Thoracic aorta (tissue), 2 donors: ENCODE results near the gene CHEK2. TPM values are rescaled to one million over a fixed set of nuclear protein-coding genes. Genes with fewer than 3 reads are reported as not detected.

Source experiments
- ATAC-seq: fragments of 150-250 bp; one replicate; pipeline ENCODE4 v1.8.0; 2017; ENCODE audit warnings: low read depth; ENCODE audit not compliant: insufficient number of reproducible peaks, low FRiP score
- DNase-seq: peaks from one replicate; pipeline ENCODE4 v3.0.0-alpha.2; 2020; ENCODE audit warnings: low spot score
- H3K27ac ChIP-seq, 2 donors: fragments of 200-600 bp; sonication (generic); 1 replicate in 1 of 2; 2 replicates in 1 of 2; pipeline ENCODE4 v1.5.1; 2016; ENCODE audit warnings: mild to moderate bottlenecking in 2 of 2, moderate library complexity in 2 of 2
- H3K27me3 ChIP-seq: fragments of 200-600 bp; sonication (generic); replicated peaks from 2 replicates; pipeline ENCODE4 v1.6.0; 2016; ENCODE audit warnings: mild to moderate bottlenecking; ENCODE audit not compliant: insufficient read depth
- H3K36me3 ChIP-seq: fragments of 200-600 bp; sonication (generic); one replicate; pipeline ENCODE4 v1.5.1; 2016
- H3K4me1 ChIP-seq, 2 donors: fragments of 200-600 bp; sonication (generic); 1 replicate in 1 of 2; 2 replicates in 1 of 2; pipeline versions ENCODE4 v1.5.1 to v1.6.0; 2016; ENCODE audit warnings: low read depth in 2 of 2, mild to moderate bottlenecking in 1 of 2; ENCODE audit not compliant: control insufficient read depth in 1 of 2
- H3K4me3 ChIP-seq: fragments of 200-600 bp; sonication (generic); 2 replicates; pipeline ENCODE4 v1.5.1; 2016; ENCODE audit warnings: mild to moderate bottlenecking
- H3K9me3 ChIP-seq: fragments of 200-600 bp; sonication (generic); 2 replicates; pipeline ENCODE4 v1.5.1; 2016
- total RNA-seq, 2 donors: library from RNA; depleted of rRNA; stranded (reverse); fragments of >200 nt; gene quantifications; one replicate each; pipeline versions ENCODE4 v1.1.0 to v1.2.3, GENCODE V29; 2016
- TF ChIP-seq, protein P1 (sequence below): fragments of 200-600 bp; sonication (generic); IDR thresholded peaks from one replicate; pipeline ENCODE4 v1.5.1; 2019; ENCODE audit warnings: antibody characterized with exemption

Gene CHEK2
- total RNA-seq, 2 donors from 2014 or later = 7.9 to 8.3 TPM

DNA sequence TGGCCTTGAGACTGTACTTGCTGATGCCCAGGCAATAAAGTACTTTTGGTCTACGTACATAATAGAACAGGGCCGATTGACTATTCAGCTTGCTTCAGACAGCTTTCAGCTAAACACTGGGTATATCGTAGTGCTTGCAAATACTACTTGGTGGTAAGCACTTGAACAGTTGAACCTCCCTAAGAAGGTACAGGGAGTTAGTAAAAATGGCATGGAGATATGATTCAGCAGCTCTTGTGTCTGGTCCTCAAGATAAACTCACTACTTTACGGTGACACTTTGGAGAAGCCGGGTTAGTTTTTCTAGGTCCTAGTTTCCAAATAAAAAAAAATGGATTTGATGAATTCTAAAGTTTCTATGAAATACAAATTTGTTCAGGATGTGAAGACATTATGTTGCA, 38.2 kb upstream of the CHEK2 start:
- no peak for ATAC-seq

DNA sequence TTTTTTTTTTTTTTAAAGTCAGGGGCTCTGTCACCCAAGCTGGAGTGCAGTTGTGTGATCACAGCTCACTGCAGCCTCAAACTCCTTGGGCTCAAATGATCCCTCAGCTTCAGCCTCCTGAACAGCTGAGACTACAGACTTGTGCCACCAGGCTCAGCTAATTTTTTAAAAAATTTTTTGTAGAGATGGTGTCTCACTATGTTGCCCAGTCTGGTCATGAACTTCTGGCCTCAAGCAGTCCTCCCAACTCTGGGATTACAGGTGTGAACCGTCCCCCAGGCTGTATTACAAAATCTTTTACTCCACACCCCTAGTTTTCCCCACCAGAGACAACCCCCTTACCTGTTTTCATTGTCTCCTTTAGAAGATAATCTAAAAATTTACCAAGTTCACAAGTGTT, 32.8 kb upstream of the CHEK2 start:
- peaks cover 3% of the 10 kb centered on the region for H3K36me3 ChIP-seq
- H3K4me3 ChIP-seq = peak overlapping the region; percentile 97
- H3K27me3 ChIP-seq = no peaks in the 10 kb centered on the region
- DNase-seq = no peak
- H3K27ac ChIP-seq = no peak overlapping the region
- ATAC-seq = no peak
- no peaks in the 10 kb centered on the region for H3K9me3 ChIP-seq
- peaks cover 13 to 21% of the 10 kb centered on the region in 2 donors for H3K4me1 ChIP-seq
- TF ChIP-seq, protein P1, sequence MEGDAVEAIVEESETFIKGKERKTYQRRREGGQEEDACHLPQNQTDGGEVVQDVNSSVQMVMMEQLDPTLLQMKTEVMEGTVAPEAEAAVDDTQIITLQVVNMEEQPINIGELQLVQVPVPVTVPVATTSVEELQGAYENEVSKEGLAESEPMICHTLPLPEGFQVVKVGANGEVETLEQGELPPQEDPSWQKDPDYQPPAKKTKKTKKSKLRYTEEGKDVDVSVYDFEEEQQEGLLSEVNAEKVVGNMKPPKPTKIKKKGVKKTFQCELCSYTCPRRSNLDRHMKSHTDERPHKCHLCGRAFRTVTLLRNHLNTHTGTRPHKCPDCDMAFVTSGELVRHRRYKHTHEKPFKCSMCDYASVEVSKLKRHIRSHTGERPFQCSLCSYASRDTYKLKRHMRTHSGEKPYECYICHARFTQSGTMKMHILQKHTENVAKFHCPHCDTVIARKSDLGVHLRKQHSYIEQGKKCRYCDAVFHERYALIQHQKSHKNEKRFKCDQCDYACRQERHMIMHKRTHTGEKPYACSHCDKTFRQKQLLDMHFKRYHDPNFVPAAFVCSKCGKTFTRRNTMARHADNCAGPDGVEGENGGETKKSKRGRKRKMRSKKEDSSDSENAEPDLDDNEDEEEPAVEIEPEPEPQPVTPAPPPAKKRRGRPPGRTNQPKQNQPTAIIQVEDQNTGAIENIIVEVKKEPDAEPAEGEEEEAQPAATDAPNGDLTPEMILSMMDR = no peak

More for the DNA sequence above, 38.2 kb upstream of the CHEK2 start:
- Histone ChIP-seq H3K36me3 (peaks cover 28% of the 10 kb centered on the region), H3K4me3 (no peak overlapping the region), H3K27me3 (no peaks in the 10 kb centered on the region), H3K4me1 (peaks cover 4 to 14% of the 10 kb centered on the region in 2 donors), H3K27ac (no peak overlapping the region), H3K9me3 (no peaks in the 10 kb centered on the region)
- TF ChIP-seq, protein P1 = no peak
- DNase-seq = no peak

- H3K4me3 ChIP-seq = peak overlapping the region; percentile 97
- no peak for ATAC-seq
- TF ChIP-seq, protein P1 = no peak
- no peaks in the 10 kb centered on the region for H3K9me3 ChIP-seq
- H3K36me3 ChIP-seq = peaks cover 3% of the 10 kb centered on the region
- peak overlapping the region; percentile 96 to 99 for H3K27ac ChIP-seq
- peaks cover 13 to 17% of the 10 kb centered on the region in 2 donors for H3K4me1 ChIP-seq
- H3K27me3 ChIP-seq = no peaks in the 10 kb centered on the region
- DNase-seq = no peak
Measured at GRCh38 chr22:28773461-28773867, 31.8 kb upstream of the CHEK2 start.

DNA sequence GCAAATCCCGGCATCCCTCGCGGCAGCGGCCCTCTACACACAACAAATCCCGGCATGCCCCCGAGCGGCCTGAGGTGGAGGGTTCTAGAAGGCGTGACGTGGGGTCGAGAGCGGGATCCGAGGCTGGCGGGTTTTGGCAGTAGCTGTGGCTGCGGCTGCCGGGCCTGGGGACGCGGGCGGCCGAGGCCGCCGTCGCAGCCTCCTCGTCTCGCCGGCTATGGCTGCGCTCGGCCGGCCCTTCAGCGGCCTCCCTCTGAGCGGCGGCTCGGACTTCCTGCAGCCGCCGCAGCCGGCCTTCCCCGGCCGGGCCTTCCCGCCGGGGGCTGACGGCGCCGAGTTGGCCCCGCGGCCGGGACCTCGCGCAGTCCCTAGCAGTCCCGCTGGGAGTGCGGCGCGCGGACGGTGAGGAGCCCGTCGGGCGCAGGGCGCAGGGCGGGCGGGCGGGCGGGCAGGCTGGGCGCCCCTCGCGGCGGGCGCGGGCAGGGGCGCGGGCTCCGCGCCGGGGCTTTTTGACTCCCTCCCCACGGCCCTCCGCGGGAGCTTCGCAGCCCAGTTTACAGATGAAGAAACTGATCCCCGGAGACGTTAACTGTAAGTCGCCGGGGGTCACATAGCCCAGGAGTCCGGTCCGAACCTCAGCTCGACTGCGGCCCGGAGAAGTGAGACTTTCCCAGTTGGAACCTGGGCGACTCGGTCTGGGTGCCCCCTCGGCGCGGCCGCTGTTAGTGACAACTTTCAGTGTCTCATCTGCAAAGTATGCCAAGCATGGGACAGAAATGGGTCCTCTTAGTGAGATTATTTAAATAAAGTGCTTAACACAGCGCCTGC, 31.2 kb upstream of the CHEK2 start, which contains the start of gene CCDC117:
CCDC117 (plus strand) TSS at position 63 of the 828 bp plus-strand sequence; CDS start at position 218, 155 bp downstream.
- TF ChIP-seq, protein P1 = peak; percentile 20
- Histone ChIP-seq H3K4me3 (peak within 1 kb of the TSS; percentile 97), H3K36me3 (no peaks in the 10 kb centered on the region), H3K9me3 (no peaks in the 10 kb centered on the region), H3K27me3 (no peaks in the 10 kb centered on the region), H3K4me1 (peaks cover 9 to 17% of the 10 kb centered on the region in 2 donors), H3K27ac (peak within 1 kb of the TSS; percentile 96 to 99)
- peak; percentile 90 for DNase-seq
- ATAC-seq = peak; percentile 95

- peaks cover 9 to 17% of the 10 kb centered on the region in 2 donors for H3K4me1 ChIP-seq
- H3K36me3 ChIP-seq = no peaks in the 10 kb centered on the region
- TF ChIP-seq, protein P1 = no peak
- H3K27me3 ChIP-seq = no peaks in the 10 kb centered on the region
- H3K27ac ChIP-seq = no peak overlapping the region
- no peak for ATAC-seq
- H3K9me3 ChIP-seq = no peaks in the 10 kb centered on the region
- DNase-seq = no peak
- no peak overlapping the region for H3K4me3 ChIP-seq
Measured at GRCh38 chr22:28771195-28771791, 29.7 kb upstream of the CHEK2 start.
